HG03064 (cell line): ENCODE data around the gene MEGF6.

Experiments used
- ATAC-seq: cut with Tn5 transposase; IDR thresholded peaks from one replicate; pipeline ENCODE4 v1.9.1; 2021; ENCODE audit warnings: low read depth; ENCODE audit not compliant: unreplicated experiment

The MEGF6 gene

GRCh38 chr1:3510136-3510955 is 101.0 kb downstream of the MEGF6 start:
- ATAC-seq = no peak

- no peak for ATAC-seq
Measured at GRCh38 chr1:3509721-3510120, 101.6 kb downstream of the MEGF6 start.

DNA sequence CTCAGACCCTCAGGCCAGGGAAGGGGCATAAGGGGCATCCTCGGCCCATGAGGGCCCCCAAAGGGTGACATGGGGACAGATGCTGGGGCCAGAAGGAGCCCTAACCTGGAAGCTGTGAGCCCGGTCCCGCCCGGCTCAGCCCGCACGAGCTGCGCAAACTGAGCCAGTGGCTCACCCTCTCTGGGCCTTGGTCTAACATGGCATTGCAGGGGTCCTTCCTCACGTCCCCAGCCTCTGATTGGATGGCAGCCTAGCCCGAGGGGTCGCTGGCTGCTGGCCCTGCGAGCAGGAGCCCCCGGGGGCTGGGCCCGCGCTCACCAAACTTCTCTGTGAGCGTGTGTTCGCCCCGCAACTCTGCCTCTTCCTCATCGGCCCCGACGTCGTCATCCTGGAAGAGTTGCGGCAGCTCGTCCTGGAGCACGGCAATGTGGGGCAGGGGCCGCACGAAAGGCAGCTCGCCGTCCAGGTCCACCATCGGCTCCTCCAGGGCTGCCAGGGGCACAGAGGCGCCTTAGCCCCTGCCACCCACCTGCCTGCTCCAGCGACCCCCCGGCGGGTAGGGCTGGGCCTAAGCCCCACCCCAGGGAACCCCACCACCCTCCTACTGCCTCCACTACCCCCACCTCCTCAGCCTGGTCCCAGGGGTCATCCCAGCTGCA is 102.4 kb downstream of the MEGF6 start:
- ATAC-seq = no peak

DNA sequence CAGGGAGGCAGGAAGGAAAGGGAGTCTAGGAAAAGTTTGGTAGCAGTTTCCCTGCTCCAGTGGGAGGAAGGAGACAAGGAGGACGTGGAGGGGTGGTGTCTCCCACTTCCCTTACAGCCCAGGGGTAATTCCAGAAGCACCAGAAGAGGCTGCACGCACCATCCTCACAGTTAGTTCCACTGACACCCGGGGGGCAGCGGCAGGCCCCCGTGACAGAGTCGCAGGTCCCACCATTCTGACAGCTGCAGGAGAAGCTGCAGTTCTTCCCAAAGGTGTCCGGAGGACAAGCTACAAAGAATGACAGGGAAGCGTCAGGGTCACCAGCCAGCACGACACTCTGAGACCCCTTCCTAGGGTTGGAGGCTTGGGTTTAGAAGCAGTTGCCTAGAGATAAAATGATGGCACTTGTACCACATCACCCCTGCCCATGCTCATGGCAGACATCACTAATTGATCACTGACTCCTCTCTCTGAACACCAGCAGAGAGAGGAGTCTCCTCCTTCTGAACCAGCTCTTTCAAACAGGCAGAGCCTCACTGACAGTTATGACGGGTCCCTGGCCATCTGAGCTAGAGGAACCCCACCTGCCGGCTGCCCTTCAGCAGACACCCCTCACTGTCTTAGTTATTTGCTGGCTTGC is 103.6 kb downstream of the MEGF6 start:
- no peak for ATAC-seq

- ATAC-seq = no peak
Measured at GRCh38 chr1:3506943-3507342, 104.4 kb downstream of the MEGF6 start.

- no peak for ATAC-seq
Measured at GRCh38 chr1:3506041-3506440, 105.3 kb downstream of the MEGF6 start.

GRCh38 chr1:3505161-3505560 is 106.1 kb downstream of the MEGF6 start:
- ATAC-seq = no peak

GRCh38 chr1:3504822-3505153 is 106.5 kb downstream of the MEGF6 start:
- no peak for ATAC-seq

GRCh38 chr1:3504151-3504821 is 107.0 kb downstream of the MEGF6 start:
- no peak for ATAC-seq

- no peak for ATAC-seq
Measured at GRCh38 chr1:3503525-3503886, 107.8 kb downstream of the MEGF6 start.

DNA sequence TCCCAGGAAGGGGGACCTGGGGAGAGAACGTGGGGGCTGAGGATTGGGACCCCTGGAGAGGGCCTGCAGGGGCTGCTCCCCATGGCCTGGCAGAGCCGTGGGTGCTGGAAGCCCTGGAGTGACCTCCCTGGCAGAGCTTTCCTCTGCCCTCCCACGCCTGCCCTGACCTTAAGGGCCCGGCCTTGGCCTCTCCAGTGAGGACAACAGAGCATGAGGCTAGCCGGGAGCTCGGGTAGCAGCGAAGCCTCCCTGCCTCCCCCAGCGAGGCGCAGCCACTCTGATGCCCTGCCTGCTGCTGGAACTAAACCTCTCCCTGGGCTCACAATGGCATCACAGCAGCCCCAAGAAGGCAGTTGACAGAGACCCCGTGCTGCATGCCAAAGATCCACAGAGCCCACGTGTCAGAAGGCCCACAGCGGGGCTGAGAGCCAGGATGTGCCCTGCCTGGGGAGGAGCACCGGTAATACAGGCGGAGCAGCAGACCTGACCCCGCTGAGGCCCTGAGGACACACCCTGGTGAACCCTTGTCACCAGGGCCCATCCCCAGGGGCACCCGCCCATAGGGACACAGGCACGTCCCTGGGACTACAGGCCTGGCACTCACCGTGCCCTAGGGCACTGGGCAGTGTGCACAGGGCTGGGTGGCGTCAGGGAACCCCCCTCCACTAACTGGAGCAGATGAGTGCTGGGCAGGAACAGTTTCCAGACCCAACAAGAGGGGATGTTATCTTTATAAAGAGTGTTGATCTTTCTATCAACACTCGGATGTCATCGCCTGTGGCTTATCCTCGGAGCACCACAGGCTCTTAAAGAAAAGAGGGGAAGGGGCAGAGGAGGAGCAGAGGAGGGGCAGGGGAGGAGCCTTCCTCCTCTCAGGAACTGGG is 108.4 kb downstream of the MEGF6 start:
- ATAC-seq = no peak

GRCh38 chr1:3501856-3502640 is 109.3 kb downstream of the MEGF6 start:
- ATAC-seq = no peak

DNA sequence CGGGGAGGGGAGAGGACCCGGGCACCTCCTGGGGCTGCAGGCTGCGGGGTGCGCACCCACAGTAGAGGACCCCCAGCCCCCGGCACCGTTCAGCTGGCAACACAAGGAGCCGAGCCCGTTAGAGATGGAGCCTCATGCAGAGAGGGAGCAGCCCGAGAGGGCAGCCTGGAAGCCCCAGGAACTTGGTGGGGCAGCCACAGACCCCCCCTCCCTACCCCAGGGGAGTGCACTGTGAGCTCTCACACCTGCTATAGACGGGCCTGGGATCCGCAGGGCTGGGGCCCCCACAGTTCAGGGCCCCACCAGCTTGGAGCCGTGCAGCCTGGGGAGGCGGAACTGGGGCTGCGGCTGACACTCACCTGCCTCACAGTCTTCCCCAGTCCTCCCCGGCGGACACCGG is 109.9 kb downstream of the MEGF6 start:
- ATAC-seq = no peak

GRCh38 chr1:3500265-3500835 is 111.0 kb downstream of the MEGF6 start:
- no peak for ATAC-seq

DNA sequence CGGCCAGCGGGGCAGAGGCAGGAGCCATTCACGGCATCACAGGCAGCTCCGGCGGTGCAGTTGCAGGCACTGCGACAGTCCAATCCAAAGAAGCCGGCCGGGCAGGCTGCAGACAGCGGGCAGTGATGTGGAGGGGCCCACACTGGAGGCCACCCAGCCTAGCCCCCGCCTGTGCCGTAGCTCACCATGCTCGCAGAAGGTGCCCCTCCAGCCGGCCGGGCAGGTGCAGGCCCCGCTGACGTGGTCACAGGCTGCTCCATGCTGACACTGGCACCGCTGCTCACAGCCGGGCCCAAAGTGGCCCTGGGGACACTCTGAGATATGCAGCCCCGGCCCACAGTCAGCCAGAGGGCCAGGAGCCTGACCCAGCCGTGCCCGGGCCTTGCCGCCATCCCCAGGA is 111.7 kb downstream of the MEGF6 start:
- ATAC-seq = no peak

DNA sequence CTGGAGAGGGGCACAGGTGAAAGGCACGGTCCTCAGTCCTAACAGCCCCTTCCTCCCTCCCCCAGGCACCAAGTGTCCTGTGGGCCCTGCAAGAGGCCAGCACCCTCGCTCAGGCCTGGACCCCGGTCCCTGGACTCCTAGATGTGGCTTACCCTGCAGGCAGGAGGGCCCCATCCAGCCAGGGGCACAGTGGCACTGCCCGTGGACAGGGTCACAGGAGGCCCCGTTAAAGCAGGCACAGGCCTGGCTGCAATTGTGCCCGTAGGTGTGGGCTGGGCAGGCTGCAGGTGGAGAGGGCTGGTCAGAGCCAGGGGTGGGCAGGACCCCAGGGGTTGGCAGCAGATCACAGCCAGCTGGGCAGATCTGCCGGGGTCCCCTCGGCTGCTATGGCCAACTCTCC is 112.3 kb downstream of the MEGF6 start:
- no peak for ATAC-seq

DNA sequence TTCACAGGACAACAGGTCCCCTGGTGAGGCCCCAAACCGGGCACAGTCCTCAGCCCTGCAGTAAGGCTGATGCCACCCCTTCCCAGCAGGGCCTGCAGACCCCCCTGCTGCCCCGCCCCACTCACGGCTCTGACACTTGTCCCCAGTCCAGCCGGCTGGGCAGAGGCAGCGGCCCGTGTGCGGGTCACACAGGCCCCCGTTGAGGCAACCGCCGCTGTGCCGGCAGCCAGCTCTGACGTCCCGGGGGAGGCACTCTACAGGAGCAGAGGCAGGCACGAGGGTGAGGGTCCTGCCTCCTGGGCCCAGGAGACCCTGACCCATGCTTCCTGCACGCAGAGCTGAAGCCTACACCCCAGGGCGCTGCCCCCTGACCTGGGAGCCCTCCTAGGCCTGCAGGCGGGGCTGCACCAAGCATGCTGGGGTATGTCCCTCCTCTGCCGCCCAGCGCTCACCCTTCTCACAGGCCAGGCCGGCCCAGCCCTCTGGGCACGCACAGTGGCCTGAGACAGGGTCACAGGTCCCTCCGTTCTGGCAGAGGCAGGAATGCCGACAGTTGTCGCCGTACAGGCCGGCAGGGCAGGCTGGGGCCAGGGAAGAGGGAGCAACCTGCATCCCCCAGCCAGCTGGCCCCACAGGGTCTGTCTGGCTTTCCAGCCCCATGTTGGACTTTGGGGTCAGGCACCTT is 112.9 kb downstream of the MEGF6 start:
- no peak for ATAC-seq

- no peak for ATAC-seq
Measured at GRCh38 chr1:3497521-3497920, 113.8 kb downstream of the MEGF6 start.

DNA sequence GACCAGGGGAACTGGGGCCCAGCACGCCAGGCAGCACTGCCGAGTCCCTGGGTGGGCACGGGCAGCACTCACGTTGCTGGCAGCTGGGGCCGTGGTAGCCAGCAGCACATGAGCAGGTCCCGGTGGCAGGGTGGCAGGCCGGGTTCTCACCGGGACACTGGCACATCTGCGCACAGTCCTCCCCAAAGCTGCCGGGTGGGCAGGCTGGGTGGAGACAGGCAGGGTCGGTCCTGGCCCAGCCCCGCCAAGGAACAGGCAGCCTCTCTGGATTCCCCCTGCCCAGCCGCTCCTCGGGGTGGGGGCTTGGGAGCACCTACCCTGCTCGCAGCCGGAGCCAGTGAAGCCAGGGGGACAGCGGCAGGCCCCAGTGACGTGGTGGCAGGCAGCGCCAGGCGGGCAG is 114.4 kb downstream of the MEGF6 start:
- ATAC-seq = no peak
